HepG2 (cell line): ENCODE results near the gene JPH2. TPM values are rescaled to one million over a fixed set of nuclear protein-coding genes. Genes with fewer than 3 reads are reported as not detected.
A peak's percentile ranks its signal among the peaks of the same experiment; 100 is the strongest.

Source experiments
- polyA plus RNA-seq, 8 experiments: library from polyadenylated mRNA; depleted of rRNA in 3 of 8; stranded (reverse) in 7 of 8; unstranded in 1 of 8; fragments of >200 nt; fragmentation: Illumina TruSeq in 4 of 8; extraction: Trizol in 4 of 8; gene quantifications; 2 replicates each; pipeline versions ENCODE4 v1.2.1 to v1.2.3, GENCODE V29; 2011 to 2016; ENCODE audit warnings: low read depth in 4 of 8, missing spikeins in 1 of 8, mixed read lengths in 1 of 8; ENCODE audit not compliant: insufficient read depth in 1 of 8
- total RNA-seq, 5 experiments: library from RNA; depleted of rRNA; stranded (reverse); fragments of >200 nt; fragmentation: Illumina TruSeq; extraction: Trizol; gene quantifications; 2 replicates each; pipeline ENCODE4 v1.2.3, GENCODE V29; 2016; ENCODE audit warnings: low read depth in 1 of 5
- TF ChIP-seq, protein P1 (sequence below): sonication (generic); formaldehyde crosslinking; IDR thresholded peaks from 2 replicates; pipeline ENCODE4 v1.4.0; 2020; ENCODE audit warnings: missing genetic modification reagents, borderline replicate concordance
- TF ChIP-seq, protein P2 (sequence below): IDR thresholded peaks from 2 replicates; pipeline ENCODE4 v1.6.1; 2016; ENCODE audit warnings: low read depth, missing genetic modification reagents, missing compliant biosample characterization

The JPH2 gene
- total and polyA plus RNA-seq, 2 of the 13 experiments (the other 11 are each of a cell fraction or from before 2014, with no cell fraction given), result 0.42 TPM; not detected in 1

DNA sequence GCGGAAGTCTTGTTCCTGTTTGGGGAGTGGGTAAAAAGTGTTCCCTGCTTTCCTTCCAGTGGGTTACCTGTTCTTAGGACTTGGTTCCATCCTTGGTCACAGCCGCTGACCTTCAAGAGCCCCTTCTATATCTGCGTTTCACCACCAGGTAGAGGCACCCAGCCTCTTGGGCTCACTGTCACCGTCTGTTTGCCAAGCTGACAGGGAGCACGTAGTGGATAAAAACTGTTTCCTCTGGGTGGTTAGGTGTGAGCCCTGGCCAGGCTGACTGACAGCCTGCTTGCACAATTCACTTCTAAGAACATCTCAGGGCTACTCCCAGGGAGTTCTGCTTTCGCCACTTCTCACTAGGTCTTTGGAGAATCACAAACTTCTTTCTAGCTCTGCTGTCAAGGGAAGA is 1.8 kb upstream of the JPH2 start (continued):
- TF ChIP-seq, protein P1, sequence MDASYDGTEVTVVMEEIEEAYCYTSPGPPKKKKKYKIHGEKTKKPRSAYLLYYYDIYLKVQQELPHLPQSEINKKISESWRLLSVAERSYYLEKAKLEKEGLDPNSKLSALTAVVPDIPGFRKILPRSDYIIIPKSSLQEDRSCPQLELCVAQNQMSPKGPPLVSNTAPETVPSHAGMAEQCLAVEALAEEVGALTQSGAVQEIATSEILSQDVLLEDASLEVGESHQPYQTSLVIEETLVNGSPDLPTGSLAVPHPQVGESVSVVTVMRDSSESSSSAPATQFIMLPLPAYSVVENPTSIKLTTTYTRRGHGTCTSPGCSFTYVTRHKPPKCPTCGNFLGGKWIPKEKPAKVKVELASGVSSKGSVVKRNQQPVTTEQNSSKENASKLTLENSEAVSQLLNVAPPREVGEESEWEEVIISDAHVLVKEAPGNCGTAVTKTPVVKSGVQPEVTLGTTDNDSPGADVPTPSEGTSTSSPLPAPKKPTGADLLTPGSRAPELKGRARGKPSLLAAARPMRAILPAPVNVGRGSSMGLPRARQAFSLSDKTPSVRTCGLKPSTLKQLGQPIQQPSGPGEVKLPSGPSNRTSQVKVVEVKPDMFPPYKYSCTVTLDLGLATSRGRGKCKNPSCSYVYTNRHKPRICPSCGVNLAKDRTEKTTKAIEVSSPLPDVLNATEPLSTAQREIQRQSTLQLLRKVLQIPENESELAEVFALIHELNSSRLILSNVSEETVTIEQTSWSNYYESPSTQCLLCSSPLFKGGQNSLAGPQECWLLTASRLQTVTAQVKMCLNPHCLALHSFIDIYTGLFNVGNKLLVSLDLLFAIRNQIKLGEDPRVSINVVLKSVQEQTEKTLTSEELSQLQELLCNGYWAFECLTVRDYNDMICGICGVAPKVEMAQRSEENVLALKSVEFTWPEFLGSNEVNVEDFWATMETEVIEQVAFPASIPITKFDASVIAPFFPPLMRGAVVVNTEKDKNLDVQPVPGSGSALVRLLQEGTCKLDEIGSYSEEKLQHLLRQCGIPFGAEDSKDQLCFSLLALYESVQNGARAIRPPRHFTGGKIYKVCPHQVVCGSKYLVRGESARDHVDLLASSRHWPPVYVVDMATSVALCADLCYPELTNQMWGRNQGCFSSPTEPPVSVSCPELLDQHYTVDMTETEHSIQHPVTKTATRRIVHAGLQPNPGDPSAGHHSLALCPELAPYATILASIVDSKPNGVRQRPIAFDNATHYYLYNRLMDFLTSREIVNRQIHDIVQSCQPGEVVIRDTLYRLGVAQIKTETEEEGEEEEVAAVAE (CRISPR knock-in tag), result 0 out of 2 replicates have a peak, but pooled peaks have one; percentile 29
- TF ChIP-seq, protein P2, sequence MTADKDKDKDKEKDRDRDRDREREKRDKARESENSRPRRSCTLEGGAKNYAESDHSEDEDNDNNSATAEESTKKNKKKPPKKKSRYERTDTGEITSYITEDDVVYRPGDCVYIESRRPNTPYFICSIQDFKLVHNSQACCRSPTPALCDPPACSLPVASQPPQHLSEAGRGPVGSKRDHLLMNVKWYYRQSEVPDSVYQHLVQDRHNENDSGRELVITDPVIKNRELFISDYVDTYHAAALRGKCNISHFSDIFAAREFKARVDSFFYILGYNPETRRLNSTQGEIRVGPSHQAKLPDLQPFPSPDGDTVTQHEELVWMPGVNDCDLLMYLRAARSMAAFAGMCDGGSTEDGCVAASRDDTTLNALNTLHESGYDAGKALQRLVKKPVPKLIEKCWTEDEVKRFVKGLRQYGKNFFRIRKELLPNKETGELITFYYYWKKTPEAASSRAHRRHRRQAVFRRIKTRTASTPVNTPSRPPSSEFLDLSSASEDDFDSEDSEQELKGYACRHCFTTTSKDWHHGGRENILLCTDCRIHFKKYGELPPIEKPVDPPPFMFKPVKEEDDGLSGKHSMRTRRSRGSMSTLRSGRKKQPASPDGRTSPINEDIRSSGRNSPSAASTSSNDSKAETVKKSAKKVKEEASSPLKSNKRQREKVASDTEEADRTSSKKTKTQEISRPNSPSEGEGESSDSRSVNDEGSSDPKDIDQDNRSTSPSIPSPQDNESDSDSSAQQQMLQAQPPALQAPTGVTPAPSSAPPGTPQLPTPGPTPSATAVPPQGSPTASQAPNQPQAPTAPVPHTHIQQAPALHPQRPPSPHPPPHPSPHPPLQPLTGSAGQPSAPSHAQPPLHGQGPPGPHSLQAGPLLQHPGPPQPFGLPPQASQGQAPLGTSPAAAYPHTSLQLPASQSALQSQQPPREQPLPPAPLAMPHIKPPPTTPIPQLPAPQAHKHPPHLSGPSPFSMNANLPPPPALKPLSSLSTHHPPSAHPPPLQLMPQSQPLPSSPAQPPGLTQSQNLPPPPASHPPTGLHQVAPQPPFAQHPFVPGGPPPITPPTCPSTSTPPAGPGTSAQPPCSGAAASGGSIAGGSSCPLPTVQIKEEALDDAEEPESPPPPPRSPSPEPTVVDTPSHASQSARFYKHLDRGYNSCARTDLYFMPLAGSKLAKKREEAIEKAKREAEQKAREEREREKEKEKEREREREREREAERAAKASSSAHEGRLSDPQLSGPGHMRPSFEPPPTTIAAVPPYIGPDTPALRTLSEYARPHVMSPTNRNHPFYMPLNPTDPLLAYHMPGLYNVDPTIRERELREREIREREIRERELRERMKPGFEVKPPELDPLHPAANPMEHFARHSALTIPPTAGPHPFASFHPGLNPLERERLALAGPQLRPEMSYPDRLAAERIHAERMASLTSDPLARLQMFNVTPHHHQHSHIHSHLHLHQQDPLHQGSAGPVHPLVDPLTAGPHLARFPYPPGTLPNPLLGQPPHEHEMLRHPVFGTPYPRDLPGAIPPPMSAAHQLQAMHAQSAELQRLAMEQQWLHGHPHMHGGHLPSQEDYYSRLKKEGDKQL (CRISPR knock-in tag), result no peak
- TF ChIP-seq, all 625 proteins: peak for 39
